Effector CD4-positive, alpha-beta T cell (primary cell): ENCODE data around the gene SALL3. TPM values are rescaled to one million over a fixed set of nuclear protein-coding genes. Genes with fewer than 3 reads are reported as not detected.
"Not testable (repeated sequence)": the region's sequence is repeated elsewhere in the genome, so short reads cannot be mapped to it uniquely, and the experiment has no call there.

Source experiments
- DNase-seq: peaks from one replicate; pipeline ENCODE4 v3.0.0-alpha.2; 2020
- total RNA-seq: gene quantifications from one replicate; lab custom pipeline; 2026; lab: John Stamatoyannopoulos, UW

SALL3 gene
- total RNA-seq: not detected

DNA sequence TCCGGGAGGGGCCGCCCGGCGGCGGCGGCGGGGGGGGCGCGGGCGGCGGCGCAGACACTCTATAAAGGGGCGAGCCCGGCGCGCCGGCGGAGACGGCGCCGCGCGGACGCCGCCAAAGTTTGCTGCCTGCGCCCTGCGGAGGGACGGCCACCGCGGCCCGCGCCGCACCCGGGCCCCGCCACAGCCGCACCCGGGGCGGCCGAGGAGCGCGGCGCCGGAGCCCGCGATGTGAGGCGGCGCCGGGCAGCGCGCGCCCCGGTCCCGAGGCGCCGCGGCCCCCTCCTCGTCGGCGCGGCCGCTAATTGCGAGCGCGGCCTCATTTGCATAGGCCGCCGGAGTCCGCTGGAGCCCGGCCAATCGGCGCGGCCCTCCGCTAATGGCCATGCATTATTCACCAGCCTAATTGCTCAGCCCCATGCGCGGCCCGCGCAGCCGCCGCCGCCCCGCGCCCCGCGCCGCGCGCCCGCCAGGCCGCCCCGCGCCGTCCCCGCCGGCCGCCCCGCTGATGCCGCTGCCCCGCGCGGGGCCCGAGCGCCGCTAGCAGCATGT, at the start of gene SALL3:
TSS of gene SALL3 (plus strand) at position 89 of the 549 bp plus-strand sequence. CDS start at position 546, 457 bp downstream.
- DNase-seq: no peak

GRCh38 chr18:78932281-78932680, 47.3 kb upstream of the SALL3 start:
- no peak for DNase-seq

DNA sequence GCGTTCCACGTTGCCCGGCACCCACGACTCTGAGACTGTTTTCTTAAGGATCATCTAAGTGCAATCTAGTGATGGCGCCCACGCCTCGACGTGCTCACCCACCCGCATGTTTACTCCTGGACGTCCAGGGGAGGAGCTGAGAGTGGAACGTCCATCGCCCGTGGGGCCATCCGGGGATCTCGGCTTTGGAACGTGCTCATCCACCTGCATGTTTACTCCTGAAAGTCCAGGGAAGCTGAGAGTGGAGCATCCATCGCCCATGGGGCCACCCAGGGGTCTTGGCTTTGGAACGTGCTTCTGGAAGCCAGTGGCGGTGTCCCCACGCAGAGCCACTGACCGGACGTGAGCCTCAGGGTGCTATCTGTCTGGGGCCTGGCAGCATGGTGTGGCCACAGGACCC, 45.6 kb upstream of the SALL3 start:
- DNase-seq: no peak

GRCh38 chr18:78934551-78935225, 44.9 kb upstream of the SALL3 start:
- DNase-seq: no peak

- no peak for DNase-seq
Observed at GRCh38 chr18:78935406-78935805, 44.2 kb upstream of the SALL3 start.

GRCh38 chr18:78936251-78937005, 43.2 kb upstream of the SALL3 start:
- no peak for DNase-seq

DNA sequence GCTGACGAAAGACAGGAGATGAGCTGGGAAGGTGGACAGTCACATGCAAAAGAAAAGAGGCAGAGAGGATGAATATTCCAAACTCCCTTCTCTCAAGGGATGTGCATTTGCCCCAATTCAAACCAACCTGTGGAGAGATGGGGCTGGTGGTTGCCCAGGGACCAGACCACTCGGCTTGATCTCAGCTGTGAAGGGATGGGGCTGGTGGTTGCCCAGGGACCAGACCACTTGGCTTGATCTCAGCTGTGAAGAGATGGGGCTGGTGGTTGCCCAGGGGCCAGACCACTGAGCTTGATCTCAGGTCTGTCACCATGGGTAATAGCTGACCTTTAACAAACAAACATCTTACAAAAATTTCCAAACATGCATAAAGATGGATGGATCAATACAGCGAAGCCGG, 42.5 kb upstream of the SALL3 start:
- no peak for DNase-seq

DNA sequence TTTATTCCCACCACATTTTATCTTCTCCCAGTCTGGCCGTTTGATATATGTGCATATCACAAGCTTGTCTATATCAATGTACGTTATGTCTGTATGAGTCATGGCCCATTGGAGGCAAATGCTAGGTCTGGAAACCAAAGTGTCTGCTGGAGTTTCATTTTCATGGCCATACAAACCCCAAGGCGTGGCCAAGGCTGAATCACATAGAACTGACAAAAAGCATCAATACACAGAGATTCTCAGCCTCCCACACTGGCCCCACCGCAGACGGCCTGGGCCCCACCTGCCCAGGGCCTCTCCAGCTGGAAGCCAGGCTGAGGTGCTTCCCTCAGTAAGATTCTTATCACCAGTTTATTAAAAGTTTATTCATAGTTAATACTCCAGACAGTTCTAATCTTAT, 40.5 kb upstream of the SALL3 start:
- no peak for DNase-seq

DNA sequence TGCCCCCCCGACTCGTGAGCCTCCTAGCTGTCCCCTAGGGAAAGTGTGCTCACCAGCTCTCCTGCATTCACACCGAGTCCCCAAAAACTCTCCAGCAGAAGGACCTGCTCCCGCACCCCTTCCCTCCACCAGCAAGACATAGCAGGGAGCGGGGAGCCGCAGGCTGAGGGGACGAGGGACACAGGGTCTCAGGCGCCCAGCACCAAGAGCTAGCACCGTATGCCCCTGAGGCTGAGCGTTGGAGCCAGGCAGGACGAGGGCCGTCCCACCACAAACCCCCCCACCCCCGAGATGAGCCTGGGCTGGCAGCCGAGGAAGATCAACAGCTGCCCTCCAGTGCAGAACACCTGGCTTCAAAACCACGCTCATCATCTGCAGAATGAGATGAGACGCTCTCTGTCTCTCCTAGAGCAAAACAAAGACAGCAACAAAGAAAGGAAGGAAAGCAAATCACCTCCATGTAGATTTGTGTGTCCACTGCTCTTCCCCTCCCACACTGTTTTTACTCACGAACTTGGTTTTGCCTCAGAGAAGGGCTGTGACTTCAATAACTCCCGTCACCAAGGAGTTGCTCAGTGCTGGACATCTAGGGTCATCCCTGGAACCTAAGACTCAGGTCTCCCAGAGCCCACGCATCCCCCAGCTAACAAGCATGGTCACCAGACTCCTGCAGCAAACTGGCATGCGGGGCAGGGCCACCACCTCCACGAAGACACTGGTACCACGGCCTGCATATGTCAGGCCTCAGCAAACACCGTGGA, 39.7 kb upstream of the SALL3 start:
- no peak for DNase-seq

- DNase-seq: not testable (repeated sequence)
Observed at GRCh38 chr18:78942236-78942635, 37.4 kb upstream of the SALL3 start.

DNA sequence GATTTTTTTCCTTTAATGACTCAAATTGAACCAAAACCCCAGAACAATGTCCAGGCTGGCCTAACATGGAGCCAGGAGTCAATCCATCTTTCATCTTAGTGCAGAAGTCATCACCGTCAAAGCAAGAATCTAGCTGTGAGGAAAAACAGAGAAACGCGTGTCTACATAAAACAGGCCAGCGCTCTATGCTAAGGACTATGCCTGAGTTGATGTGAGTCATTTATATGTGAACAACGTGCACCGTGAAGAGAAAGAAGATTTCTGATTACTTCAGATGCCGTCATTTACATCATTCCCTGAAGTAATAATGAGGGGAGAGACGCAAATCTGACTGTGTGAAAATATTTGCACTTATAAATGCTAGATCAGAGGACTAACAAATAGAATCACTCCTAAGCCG, 34.0 kb upstream of the SALL3 start:
- DNase-seq: no peak

GRCh38 chr18:78947291-78947690, 32.3 kb upstream of the SALL3 start:
- no peak for DNase-seq

DNA sequence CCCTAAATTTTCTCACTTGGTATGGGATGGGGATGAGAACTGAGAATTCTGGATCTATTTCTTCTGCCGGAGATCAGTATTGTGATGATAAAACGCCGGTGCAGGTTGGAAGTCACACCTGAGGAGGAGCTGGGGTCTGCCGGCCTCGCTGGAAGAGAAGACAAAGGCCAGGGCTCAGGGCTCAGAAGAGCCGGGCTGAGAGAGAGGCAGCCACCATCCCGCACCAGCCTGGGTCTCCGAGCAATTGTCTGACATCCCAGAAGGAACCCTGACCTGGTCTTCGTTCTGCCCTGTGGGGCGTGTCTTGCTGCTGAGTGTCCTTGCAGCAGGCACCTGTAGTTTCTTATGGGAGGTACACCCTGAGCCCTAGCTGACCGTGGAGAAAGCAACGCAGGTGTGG, 31.4 kb upstream of the SALL3 start:
- no peak for DNase-seq

DNA sequence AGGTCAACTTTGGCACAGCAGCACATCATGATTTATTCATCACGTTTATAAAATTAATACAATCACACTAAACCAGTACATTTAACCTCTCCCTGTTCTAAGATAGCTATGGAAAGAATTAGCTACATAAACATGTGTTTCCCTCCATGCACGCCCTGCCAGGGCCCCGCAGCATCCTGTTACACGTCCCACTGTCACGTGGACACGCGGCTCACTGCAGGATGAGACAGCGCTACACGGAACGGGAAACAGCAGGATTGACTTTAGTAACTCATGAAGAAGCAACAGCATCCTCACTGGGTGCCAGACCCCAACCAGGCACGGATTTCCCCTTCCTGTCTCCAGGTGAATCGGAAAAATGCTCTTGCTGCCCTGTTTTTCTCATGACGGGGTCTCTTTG, 30.9 kb upstream of the SALL3 start:
- DNase-seq: no peak

GRCh38 chr18:78949216-78949615, 30.4 kb upstream of the SALL3 start:
- DNase-seq: no peak

DNA sequence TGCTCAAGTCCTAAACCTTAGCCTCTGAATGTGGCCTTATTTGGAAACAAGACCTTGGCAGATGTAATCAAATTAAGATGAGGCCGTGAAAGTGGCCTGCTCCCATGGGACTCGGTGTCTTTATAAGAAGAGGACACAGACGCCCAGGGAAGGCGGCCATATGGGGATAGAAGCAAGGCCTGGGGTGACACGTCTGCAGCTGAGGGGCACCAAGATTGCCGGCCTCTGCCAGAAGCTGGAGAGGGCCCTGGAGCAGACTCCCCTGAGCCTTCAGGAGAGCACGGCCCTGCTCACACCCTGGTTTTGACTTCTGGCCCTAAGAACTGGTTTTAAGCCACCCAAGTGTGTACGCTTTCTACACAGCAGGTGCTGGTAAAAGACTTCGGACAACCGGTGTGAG, 29.2 kb upstream of the SALL3 start:
- no peak for DNase-seq

- DNase-seq: no peak
Observed at GRCh38 chr18:78953566-78953965, 26.1 kb upstream of the SALL3 start.

GRCh38 chr18:78955051-78955450, 24.6 kb upstream of the SALL3 start:
- no peak for DNase-seq

DNA sequence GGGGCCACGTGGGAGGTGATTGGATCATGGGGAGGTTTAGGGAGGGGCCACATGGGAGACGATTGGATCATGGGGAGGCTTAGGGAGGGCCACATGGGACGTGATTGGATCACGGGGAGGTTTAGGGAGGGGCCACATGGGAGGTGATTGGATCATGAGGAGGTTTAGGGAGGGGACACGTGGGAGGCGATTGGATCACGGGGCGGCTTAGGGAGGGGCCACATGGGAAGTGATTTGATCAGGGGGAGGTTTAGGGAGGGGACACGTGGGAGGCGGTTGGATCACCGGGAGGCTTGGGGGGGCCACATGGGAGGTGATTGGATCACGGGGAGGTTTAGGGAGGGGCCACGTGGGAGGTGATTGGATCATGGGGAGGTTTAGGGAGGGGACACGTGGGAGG, 22.5 kb upstream of the SALL3 start:
- DNase-seq: no peak

DNA sequence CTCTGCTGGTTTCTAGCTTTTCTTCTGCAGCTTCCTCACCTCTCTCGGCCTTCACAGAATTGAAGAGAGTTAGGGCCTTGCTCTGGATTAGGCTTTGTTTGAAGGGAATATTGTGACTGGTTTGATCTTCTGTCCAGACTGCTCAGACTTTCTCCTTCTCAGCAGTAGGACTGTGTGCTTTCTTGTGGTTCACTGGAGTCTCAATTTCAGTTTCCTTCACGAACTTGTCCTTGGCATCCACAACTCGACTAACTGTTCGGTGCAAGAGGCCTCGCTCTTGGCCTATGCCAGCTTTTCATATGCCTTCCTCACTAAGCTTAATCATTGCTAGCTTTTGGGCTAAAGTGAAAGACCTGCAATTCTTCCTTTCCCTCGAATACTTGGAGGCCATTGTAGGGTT, 18.9 kb upstream of the SALL3 start:
- DNase-seq: no peak

DNA sequence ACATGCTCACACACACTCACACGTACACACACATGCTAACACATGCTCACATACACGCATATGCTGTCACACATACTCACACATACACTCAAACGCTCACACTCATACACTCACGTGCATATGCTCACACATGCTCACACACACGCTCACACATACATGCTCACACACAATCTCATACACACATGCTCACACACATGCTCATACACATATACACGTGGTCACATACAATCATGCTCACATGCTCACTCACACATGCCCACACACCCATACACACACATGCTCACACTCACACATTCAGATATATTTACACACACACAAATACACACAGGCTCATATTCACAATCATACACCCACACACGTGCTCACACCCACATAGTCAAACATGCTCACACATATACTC, 17.5 kb upstream of the SALL3 start:
- no peak for DNase-seq

DNA sequence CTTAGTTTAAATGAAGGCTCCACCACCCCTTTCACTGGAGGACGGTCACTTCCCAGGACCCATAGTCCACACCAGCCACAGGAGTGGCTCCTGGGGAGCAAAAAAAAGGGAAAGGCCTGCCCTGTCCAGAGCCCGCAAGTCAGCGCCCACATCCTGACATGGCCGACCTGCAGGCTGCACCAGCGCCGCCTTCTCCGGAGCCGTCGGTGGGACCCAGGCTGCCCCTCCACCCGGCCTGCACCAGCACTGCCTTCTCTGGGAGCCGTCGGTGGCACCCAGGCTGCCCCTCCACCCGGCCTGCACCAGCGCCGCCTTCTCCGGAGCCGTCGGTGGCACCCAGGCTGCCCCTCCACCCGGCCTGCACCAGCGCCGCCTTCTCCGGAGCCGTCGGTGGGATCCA, 14.9 kb upstream of the SALL3 start:
- DNase-seq: not testable (repeated sequence)

- DNase-seq: no peak
Observed at GRCh38 chr18:78965260-78965659, 14.4 kb upstream of the SALL3 start.
